Activated CD4-positive, alpha-beta T cell treated with anti-CD3 and anti-CD28 coated beads, Interleukin-2, amount 10 ng/mL, durations not matched to agents 24 days and 14 days (primary cell): ENCODE measurements around the gene SMIM24. TPM values are rescaled to one million over a fixed set of nuclear protein-coding genes. Genes with fewer than 3 reads are reported as not detected.

ENCODE experiments used
- DNase-seq: peaks from one replicate; pipeline ENCODE4 v3.0.0; 2022
- H3K27ac Mint-ChIP-seq: one replicate; pipeline ENCODE4 v1.8.0; 2022; ENCODE audit warnings: mild to moderate bottlenecking, mixed read lengths
- H3K27me3 Mint-ChIP-seq: one replicate; pipeline ENCODE4 v1.8.0; 2022; ENCODE audit warnings: mixed read lengths
- H3K36me3 Mint-ChIP-seq: one replicate; pipeline ENCODE4 v1.8.0; 2022; ENCODE audit warnings: low read depth, mild to moderate bottlenecking, mixed read lengths
- H3K4me1 Mint-ChIP-seq: one replicate; pipeline ENCODE4 v1.8.0; 2021; ENCODE audit warnings: mixed read lengths
- H3K4me3 Mint-ChIP-seq: one replicate; pipeline ENCODE4 v1.8.0; 2022; ENCODE audit warnings: mild to moderate bottlenecking, moderate library complexity, mixed read lengths
- H3K9me3 Mint-ChIP-seq: one replicate; pipeline ENCODE4 v1.8.0; 2021; ENCODE audit warnings: mixed read lengths
- intact Hi-C: fragments of 100-400 bp; cut with micrococcal nuclease; formaldehyde crosslinking; loops from one replicate; pipeline ENCODE4 v1.15.1; 2023
- total RNA-seq: library from RNA; stranded (reverse); gene quantifications from 2 replicates; pipeline ENCODE4 v1.2.3, GENCODE V29; 2022

Gene SMIM24
- total RNA-seq, 1 donor from 2014 or later: not detected

DNA sequence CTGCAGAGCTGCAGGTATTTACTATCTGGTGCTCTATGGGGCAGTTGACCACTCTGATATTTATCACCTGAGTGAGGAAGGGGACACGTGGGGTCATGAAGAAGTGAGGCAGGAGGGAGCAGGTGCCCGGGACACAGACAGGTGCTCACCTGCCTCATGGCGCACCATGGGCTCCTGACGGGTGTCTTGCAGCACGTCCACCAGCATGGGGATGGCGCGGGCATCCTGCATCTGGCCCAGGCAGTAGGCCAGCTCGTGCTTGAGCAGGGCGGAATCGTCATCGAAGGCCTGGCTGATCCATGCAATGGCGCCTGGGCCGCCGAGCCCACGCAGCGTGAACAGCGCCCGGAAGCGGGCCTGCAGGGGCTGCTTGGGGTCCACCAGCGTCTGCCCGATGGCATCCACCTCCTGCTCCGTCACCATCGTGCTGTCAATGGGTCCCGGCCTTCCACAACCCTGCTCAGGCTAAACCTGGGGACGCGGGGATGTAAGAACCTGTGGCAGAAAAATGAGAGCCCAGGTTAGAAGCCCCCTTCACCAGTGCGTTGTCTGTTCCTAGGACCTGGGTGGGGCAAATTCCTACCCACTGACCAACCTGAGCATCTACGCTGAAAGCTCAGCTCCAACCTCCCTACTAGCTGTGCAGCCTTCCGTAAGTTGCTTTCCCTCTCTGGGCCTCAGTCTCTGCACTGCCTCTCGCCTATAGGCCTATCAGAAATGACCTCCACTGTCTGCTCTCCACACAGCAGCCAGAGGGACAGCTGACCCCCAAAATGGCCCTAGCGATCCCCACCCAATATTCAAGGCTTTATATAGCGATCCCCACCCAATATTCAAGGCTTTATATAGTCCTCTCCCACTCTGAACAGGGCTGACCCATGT is 16.3 kb upstream of the SMIM24 start:
- Mint-ChIP-seq H3K4me3 (no peak overlapping the region), H3K27ac (no peak overlapping the region), H3K27me3 (peaks cover 4% of the 10 kb centered on the region), H3K4me1 (peaks cover 29% of the 10 kb centered on the region), H3K9me3 (peaks cover 6% of the 10 kb centered on the region), H3K36me3 (peaks cover 41% of the 10 kb centered on the region)
- intact Hi-C loops: no loop called here
- DNase-seq: no peak

DNA sequence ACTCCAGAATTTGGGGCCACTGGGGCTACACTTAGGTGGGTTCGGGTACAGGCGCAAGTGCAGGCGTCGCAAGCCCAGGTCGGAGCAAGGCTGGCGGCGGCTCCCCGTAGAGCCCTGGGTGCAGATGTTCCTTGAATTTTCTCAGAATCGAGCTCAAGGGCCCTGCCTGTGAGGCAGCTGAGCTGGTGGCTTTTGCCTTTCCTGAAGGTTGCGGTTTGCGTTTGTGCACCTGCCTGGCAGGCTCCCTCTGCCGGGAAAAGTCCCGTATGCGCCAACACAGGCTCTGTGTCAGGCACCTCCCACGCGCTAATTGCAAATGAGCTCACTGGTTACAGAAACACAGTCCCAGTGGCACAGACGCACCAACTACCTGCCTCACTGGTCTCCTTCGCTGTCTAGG is 14.2 kb upstream of the SMIM24 start:
- peak; percentile 87 for DNase-seq
- H3K4me1 Mint-ChIP-seq: peaks cover 20% of the 10 kb centered on the region
- peaks cover 39% of the 10 kb centered on the region for H3K36me3 Mint-ChIP-seq
- peak overlapping the region; percentile 63 for H3K4me3 Mint-ChIP-seq
- H3K27ac Mint-ChIP-seq: peak overlapping the region; percentile 51
- H3K9me3 Mint-ChIP-seq: no peaks in the 10 kb centered on the region
- intact Hi-C loops: no loop called here
- no peaks in the 10 kb centered on the region for H3K27me3 Mint-ChIP-seq

DNA sequence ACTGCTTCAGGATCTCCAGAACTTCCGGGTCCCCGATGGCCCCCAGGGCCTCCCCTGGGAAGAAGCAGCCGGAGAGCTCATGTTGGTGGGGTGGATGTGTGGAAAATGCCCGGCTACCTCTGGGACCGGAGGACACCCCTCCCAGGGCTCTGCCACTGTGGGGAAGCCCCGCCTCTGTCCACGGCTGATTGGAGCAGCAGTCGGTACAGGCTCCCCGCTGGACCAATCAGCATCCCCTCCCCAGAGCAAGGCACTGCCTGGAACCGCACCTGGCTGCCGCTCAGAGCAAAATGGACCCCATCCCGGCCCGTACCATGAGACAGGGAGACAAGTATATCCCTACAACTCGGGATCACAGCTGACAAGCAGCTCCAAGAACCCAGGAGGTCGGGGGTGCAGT is 13.7 kb upstream of the SMIM24 start:
- peaks cover 16% of the 10 kb centered on the region for H3K4me1 Mint-ChIP-seq
- DNase-seq: peak; percentile 84
- H3K27me3 Mint-ChIP-seq: no peaks in the 10 kb centered on the region
- intact Hi-C loops: no loop called here
- H3K27ac Mint-ChIP-seq: peak overlapping the region; percentile 51
- peaks cover 37% of the 10 kb centered on the region for H3K36me3 Mint-ChIP-seq
- no peaks in the 10 kb centered on the region for H3K9me3 Mint-ChIP-seq
- peak overlapping the region; percentile 63 for H3K4me3 Mint-ChIP-seq

DNA sequence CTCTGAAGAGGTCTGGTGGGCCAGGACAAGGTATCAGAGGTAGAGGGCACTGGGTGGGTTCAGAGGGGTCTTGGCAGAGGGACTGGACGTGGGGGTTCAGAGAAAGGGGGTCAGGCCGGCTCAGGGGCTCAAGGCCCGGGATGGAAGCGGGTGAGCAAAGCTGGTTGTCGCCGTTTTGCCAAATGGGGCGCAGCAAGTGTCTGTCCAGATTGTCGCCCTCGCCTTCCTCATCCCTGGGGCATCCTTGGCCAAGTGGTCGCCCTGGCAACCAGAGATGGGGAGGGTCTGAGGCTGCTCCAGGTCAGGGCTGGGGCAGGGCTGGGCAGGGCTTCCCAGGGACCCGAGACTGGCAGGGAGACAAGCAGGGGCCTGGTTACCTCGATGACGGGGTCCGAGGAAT is 13.3 kb upstream of the SMIM24 start:
- Mint-ChIP-seq H3K9me3 (no peaks in the 10 kb centered on the region), H3K27me3 (no peaks in the 10 kb centered on the region), H3K4me3 (no peak overlapping the region), H3K27ac (no peak overlapping the region), H3K4me1 (peaks cover 12% of the 10 kb centered on the region), H3K36me3 (peaks cover 36% of the 10 kb centered on the region)
- intact Hi-C loops: no loop called here
- DNase-seq: no peak

DNA sequence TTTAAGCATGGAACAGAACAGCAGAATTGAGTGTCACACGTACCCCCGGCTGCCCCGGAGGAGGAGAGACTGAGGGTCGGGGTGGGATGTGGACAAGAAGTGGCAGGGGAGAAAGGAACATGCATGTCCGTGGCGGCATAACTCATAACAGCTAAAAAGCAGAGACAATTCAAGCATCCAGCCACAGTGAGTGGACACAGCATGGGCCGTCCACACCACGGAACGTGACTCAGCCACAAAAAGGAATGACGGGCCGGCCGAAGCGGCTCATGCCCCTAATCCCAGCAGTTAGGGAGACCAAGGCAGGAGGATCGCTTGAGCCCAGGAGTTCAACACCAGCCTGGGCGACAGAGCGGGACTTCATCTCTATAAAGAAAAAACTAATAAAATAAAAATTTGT is 12.6 kb upstream of the SMIM24 start:
- Mint-ChIP-seq H3K27ac (no peak overlapping the region), H3K36me3 (peaks cover 34% of the 10 kb centered on the region)

DNA sequence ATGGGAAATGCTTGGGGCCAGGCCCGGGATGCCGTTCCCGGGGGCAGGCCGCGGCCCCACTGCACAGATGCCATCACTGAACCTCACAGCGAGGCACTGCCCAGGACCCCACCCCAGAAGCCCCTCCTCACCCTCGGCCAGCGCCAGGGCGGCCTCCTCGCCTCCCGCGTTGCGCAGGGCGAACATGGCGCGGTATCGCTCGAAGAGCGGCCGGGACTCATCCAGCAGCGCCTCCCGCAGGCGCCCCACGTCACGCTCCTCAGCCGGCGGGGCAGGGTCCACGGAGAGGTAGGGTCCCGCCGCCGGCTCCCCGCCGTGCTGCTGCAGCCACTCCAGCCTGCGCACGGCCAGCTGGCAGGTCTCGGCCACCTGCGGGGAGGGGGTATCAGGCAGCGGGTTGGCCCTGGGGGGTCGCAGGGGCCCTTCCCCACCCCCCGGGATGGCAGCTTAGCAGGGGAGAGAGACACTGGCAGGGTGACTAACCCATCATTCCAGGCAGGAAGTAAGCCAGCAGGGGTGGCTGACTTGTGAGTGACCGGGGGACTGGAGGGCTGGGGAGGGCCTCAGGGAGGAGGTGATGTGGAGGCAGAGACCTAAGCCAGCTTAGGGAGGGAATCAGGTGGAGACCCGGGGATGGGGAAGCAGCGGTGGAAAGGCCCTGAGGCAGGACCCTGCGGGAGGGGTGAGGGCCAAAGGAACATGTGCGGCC is 12.0 kb upstream of the SMIM24 start:
- no peaks in the 10 kb centered on the region for H3K9me3 Mint-ChIP-seq
- DNase-seq: no peak
- no peaks in the 10 kb centered on the region for H3K27me3 Mint-ChIP-seq
- intact Hi-C loops: no loop called here
- peaks cover 30% of the 10 kb centered on the region for H3K36me3 Mint-ChIP-seq
- H3K4me1 Mint-ChIP-seq: peaks cover 8% of the 10 kb centered on the region
- no peak overlapping the region for H3K27ac Mint-ChIP-seq
- no peak overlapping the region for H3K4me3 Mint-ChIP-seq

More for the DNA sequence above, 12.6 kb upstream of the SMIM24 start:
- intact Hi-C loops: no loop called here
- Mint-ChIP-seq H3K4me3 (no peak overlapping the region), H3K4me1 (peaks cover 10% of the 10 kb centered on the region), H3K9me3 (no peaks in the 10 kb centered on the region), H3K27me3 (no peaks in the 10 kb centered on the region)
- no peak for DNase-seq

DNA sequence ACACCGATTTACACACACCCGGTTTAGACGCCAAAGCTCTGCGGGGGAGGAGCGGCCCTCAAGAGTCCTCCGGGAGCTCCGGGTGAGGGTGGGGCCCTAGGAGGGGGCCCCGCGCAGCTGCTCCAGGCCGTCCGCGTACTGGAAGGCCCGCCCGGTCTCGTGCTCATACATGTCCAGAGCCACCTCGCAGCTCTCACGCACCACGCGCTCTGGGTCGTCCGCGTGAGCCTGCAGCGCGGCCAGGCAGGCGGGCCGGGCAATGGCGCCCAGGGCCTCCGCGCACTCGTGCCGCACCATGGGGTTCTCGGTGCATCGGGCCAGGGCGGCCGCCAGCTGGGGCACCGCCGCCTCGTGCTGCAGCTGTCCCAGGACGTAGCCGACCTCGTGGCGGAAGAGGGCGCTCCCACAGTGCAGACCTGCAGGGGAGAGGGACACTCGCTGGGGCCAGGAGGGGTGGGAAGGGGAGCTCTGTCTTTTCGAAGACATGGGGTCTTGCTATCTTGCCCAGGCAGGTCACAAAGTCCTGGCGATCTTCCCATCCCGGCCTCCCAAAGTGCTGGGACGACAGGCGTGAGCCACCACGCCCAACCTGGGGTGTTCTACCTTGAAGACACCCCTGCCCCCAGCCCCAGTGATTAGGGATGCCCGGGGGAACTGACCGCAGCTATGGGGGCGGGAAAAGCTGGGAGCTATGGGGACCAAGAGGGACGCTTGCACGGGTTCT is 11.2 kb upstream of the SMIM24 start:
- peaks cover 8% of the 10 kb centered on the region for H3K4me1 Mint-ChIP-seq
- peaks cover 25% of the 10 kb centered on the region for H3K36me3 Mint-ChIP-seq

DNA sequence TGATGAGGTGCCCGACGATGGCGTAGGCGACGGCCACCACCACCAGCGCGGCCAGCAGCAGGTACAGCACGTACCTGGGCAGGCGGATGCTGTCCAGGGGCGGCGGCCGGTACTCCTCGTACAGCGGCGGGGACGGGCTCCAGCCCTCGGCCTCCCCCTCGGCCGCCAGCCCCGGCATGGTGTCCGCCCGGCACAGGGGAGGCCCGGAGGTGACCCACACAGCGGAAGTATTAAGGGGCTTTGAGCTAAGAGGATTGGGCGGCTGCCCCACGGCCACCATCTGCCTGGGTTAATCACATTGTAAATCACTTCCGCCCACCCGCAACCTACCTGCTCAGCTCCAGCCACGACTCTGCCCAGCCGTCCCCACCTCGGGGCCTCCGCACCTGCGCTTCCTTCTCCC is 2.9 kb upstream of the SMIM24 start, which contains the start of gene SMIM44:
Gene SMIM44, minus strand, starts transcription at position 216 of the 403 bp plus-strand sequence. Its CDS starts 38 bp downstream, at position 178.
- Mint-ChIP-seq H3K27me3 (no peaks in the 10 kb centered on the region), H3K36me3 (no peaks in the 10 kb centered on the region), H3K4me1 (peaks cover 15% of the 10 kb centered on the region), H3K27ac (no peak within 1 kb of the TSS), H3K9me3 (no peaks in the 10 kb centered on the region), H3K4me3 (no peak within 1 kb of the TSS)
- no peak for DNase-seq
- intact Hi-C loops: no loop called here

More for the DNA sequence above, 11.2 kb upstream of the SMIM24 start:
- H3K27me3 Mint-ChIP-seq: no peaks in the 10 kb centered on the region
- intact Hi-C loops: no loop called here
- no peaks in the 10 kb centered on the region for H3K9me3 Mint-ChIP-seq
- H3K4me3 Mint-ChIP-seq: no peak overlapping the region
- no peak overlapping the region for H3K27ac Mint-ChIP-seq
- no peak for DNase-seq

DNA sequence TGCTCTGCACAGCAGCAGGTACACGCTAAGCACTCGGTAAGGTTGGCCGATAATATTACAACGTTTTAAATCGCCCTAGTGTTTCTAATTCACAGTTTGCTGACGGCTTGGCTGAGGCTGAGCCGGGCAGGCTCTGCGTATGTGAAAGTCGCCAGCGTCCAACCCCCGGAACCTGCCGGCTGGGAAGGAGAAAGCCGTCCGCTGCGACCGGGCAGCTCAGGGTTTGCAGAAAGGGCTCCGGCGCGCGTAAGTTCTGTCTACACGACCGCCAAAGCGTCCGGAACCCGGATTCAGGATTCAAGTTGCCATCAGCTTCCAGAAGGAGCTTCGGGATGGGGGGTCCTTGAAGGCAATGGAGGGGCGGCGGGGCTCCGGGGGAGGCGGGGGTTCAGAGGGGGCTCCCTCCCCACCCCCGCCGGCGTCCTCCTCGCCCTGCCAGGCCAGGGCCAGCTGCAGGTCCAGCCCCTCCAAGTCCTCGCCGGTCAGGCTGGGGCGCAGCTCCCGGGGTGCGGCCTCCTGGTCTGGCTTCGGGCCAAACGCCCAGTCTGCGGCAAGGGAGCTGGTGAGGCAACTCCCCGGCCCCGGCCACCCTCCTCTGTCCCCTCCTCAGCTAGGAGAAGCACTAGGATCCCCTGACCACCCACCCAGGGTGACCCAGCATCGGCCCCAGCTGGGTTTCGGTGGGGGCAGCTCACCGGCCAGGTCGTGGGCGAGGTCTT is 2.3 kb upstream of the SMIM24 start:
- Mint-ChIP-seq H3K4me1 (peaks cover 18% of the 10 kb centered on the region), H3K9me3 (no peaks in the 10 kb centered on the region), H3K4me3 (no peak overlapping the region), H3K27me3 (no peaks in the 10 kb centered on the region), H3K27ac (no peak overlapping the region), H3K36me3 (no peaks in the 10 kb centered on the region)
- intact Hi-C loops: no loop called here
- DNase-seq: no peak

DNA sequence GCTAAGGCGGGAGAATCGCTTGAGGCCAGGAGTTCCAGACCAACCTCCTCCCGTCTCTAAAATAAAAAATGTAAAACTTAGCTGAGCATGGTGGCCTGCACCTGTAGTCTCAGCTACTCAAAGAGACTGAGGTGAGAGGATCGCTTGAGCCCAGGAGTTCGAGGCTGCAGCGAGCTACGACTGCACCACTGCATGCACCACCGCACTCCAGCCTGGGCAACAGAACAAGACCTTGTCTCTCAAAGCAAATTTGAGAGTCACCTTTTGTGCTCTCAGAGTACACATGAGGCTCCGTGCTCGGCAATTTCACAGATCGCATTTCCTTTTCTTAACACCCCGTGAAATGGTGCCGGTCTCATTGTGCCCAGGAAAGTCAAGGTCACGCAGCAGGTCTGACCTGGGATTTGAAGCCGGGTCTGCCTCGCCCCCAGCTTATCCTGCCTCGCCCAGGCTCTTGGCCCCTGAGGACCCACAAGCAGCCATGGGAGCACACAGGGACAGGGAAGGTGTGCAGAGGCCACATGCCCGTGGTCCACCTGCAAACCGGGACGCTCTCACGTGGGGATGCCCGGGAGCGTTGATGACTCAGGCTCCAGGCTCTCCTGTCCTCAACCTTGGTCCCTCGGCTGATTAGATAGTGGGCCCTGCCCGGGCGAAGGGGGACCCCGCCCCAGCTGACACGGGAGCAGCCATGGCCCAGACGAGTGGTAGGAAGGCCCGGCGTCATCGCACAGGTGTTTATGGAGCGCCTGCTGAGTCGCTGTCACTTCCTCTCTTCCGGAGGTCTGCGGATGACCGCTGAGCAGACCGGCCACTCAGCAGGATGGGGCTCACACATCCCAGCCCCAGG is 1.1 kb upstream of the SMIM24 start:
- peaks cover 18% of the 10 kb centered on the region for H3K4me1 Mint-ChIP-seq
- intact Hi-C loops: no loop called here

DNA sequence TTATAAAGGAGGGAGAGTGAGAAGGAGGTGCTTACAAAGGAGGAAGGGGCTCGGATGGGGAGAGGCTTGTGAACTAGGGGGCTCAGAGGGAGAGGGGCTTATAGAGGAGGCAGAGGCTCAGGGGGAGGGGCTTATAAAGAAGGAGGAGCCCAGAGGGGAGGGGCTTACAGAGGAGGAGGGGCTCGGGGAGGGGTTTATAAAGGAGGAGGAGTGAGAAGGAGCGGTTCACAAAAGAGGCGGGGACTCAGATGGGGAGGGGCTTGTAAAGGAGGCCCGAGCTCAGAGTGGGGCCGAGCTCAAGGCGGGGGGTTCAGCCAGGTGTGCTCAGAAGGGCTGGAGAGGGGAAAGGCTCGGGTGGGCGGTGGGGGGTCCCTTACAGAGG is 500 bp downstream of the SMIM24 start:
- intact Hi-C loops: loop anchor here (5.0 kb wide), 1 partner anchor 173 kb away; no protein-coding TSS in a partner anchor
- no peaks in the 10 kb centered on the region for H3K36me3 Mint-ChIP-seq
- peak; percentile 82 for DNase-seq
- peaks cover 16% of the 10 kb centered on the region for H3K4me1 Mint-ChIP-seq
- H3K27ac Mint-ChIP-seq: no peak overlapping the region
- no peaks in the 10 kb centered on the region for H3K9me3 Mint-ChIP-seq
- no peak overlapping the region for H3K4me3 Mint-ChIP-seq
- peaks cover 2% of the 10 kb centered on the region for H3K27me3 Mint-ChIP-seq

More for the DNA sequence above, 1.1 kb upstream of the SMIM24 start:
- peaks cover 2% of the 10 kb centered on the region for H3K27me3 Mint-ChIP-seq
- no peaks in the 10 kb centered on the region for H3K36me3 Mint-ChIP-seq
- H3K9me3 Mint-ChIP-seq: no peaks in the 10 kb centered on the region
- no peak for DNase-seq
- no peak overlapping the region for H3K27ac Mint-ChIP-seq
- no peak overlapping the region for H3K4me3 Mint-ChIP-seq

DNA sequence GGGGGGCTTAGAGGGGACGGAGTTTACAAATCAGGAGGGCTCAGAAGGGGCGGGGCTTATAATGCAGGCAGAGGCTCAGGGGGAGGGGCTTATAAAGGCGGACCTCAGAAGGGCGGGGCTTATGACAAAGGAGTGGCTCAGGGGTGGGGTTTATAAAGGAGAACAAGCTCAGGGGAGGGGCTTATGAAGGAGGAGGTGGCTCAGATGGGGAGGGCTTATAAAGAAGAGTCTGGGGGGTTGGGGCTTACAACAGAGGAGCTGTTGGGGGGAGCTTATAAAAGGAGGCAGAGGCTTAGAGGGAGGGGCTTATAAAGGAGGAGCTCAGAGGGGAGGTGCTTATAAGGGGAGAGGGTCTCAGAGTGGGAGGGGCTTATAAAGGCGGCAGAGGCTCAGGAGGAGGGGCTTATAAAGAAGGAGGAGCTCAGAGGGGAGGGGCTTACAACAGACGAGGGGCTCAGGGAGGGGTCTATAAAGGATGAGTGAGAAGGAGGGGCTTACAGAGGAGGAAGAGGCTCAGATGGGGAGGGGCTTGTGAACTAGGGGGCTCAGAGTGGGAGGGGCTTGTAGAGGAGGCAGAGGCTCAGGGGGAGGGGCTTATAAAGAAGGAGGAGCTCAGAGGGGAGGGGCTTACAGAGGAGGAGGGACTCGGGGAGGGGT is 1.0 kb downstream of the SMIM24 start:
- peak; percentile 86 for DNase-seq
- peak overlapping the region; percentile 68 for H3K4me3 Mint-ChIP-seq
- H3K4me1 Mint-ChIP-seq: peaks cover 16% of the 10 kb centered on the region
- no peaks in the 10 kb centered on the region for H3K36me3 Mint-ChIP-seq
- intact Hi-C loops: loop anchor here (5.0 kb wide), 1 partner anchor 172 kb away; no protein-coding TSS in a partner anchor
- no peaks in the 10 kb centered on the region for H3K9me3 Mint-ChIP-seq
- H3K27ac Mint-ChIP-seq: no peak overlapping the region
- H3K27me3 Mint-ChIP-seq: peaks cover 2% of the 10 kb centered on the region
